GM21367 (cell line): Measurements from ENCODE around the gene CA9.

ENCODE experiments used
- ATAC-seq: cut with Tn5 transposase; IDR thresholded peaks from one replicate; pipeline ENCODE4 v1.9.1; 2021; ENCODE audit not compliant: unreplicated experiment

The CA9 gene

GRCh38 chr9:35690614-35691333 lies 17.0 kb downstream of the CA9 start:
- ATAC-seq, result no peak

DNA sequence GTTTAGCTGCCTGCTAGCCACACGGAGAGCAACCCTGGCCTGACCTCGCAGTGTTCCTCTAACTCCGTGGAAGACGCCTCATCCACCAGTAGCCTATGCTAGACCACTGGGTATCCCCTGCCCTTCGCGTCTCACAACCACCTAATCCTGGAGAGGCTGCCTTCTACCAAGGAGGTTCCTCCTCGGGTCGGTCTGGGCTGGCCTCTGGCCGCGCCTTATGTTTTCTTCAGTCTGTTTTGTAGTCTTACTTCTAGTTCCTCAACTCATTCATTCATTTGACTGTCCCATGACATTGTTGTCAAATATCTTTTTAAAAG lies 17.6 kb downstream of the CA9 start:
- ATAC-seq, result no peak

DNA sequence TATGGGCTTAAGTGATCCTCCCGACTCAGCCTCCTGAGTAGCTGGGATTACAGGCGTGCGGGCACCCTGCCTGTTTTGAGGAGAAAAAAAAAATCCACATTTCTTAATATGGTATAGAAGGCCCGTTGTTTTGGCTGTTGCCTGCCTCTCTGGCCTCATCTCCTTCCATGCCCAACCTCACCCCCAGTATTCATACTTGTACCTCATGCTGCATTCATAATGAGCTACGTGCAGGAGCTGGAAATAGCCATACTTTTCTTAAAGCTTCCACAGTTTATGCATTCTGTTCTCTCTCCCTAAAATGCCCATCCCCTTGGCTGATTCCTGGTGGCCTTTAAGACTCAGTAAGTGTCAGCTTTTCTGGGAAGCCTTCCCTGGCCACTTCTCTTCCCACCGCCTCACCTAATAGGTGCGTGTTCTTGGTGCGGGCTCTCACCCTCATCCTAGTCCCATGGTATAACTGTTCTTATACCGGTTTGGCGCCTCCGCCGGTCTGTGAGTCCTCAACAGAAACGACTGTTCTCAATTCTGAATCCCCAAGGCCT lies 18.1 kb downstream of the CA9 start:
- no peak for ATAC-seq

DNA sequence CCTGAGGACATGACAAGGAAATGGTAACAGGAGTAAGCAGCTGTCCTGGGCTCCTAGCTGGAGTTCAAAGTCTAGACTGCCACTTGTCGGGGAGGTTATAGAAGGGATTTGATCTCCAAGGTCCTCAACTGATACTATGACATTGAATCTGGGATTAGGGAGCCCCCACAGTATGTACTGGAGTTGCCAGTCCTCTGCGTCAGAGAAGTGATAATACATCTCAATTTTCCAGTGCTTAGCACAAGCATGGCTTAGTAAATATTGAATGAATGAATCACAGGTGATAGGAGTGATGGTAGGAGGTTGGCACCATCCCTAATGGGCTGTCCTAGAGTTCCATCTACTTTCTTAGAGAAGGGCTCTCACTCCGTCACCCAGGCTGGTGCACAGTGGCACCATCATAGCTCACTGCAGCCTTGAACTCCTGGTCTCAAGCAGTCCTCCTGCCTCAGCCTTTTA lies 22.2 kb downstream of the CA9 start:
- no peak for ATAC-seq

GRCh38 chr9:35696520-35697215 lies 22.9 kb downstream of the CA9 start:
- peak; percentile 60 for ATAC-seq

- no peak for ATAC-seq
Measured at GRCh38 chr9:35697486-35697885, 23.8 kb downstream of the CA9 start.

GRCh38 chr9:35698231-35698630 lies 24.5 kb downstream of the CA9 start:
- no peak for ATAC-seq

DNA sequence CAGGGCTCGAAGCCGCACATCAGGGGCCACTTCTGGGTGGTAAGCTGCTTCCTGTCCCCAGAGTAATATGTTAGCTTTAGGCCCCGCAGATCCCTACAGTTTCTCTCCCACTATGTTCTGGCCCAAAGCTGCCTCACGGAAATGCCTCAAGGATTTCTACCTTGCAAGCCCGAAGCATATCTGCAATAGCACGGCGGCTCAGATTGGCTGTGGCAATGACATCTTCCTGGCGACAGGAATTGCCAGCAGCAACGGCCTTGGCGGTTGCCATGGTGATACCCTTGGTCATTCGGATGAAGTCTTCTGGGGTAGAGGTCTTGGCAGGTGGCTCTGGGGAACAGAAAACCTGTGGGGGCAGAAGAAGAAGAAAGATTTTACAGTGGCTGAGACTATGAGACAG lies 26.3 kb downstream of the CA9 start:
- ATAC-seq, result no peak

DNA sequence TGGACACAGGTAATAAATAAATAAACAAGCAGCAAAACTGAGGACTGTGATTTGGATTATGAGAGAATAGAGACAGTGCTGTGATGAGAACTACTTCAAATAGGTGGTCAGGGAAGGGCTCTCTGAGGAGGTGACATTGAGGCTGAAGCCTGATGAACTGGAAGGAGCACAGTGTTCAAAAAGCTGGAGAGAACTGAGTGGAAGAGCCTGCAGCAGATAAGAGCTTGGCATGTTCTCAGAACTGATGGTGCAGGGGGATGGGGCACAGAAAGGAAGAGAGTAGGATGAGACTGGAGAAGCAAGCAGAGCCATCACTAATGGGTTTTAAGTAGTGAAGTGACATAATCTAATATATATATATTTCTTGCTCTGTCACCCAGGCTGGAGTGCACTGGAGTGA lies 27.2 kb downstream of the CA9 start:
- ATAC-seq, result no peak

- ATAC-seq, result no peak
Measured at GRCh38 chr9:35702696-35703095, 29.0 kb downstream of the CA9 start.

DNA sequence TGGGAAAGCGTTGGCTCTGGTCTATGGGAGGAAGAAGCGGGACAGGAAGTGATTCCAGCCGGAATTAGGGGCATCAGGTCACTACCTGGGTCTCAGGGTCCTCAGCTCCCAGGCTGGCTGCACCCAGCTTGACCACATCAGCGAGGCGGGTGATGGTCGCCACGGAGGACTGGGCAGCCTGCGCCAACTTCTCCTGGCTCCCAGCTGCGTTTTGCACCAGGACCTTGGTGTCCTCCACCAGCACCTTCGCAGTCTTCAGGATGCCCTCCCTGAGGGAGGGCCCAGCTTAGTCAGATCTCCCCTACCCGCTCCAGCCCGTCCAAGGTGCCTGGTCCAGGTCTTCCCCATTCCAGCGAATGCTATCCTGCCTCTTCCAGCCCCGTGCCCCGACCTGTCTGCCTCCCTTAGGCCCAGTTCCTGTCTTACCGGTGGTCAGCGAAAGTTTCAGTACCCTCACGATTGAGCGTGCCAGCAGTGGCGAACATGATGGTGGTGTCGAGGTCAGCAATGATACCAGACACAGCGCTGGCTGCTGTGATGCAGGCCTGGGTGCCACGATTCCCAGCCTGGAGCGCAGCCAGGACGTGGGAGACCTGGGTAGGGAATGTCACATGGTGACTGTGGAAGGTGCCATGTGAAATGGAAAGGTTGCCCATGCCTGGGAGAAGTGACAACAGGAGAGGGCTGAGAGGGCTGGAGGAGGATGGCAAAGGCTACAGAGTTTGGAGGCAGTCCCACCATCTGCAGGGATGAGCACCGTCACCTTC lies 30.4 kb downstream of the CA9 start:
- no peak for ATAC-seq

DNA sequence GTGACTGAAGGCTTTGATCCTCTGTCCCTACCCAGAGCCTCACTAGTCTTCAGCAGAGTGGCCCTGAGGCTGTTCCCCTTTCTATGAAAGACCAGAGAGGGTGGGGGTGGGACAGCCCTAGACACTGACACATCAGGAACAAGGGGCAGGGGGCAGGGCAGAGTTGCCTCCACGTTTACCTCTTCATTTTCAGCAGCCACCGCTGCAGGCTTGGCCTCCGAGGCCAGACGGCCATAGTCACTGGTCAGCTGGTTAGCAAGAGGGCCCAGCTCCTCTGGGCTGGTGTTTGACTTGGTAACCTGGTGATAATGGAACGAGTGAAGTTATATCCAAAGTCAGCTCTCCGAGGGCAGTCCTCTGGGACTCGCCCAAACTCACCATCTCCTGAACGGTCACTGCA lies 31.6 kb downstream of the CA9 start:
- no peak for ATAC-seq

DNA sequence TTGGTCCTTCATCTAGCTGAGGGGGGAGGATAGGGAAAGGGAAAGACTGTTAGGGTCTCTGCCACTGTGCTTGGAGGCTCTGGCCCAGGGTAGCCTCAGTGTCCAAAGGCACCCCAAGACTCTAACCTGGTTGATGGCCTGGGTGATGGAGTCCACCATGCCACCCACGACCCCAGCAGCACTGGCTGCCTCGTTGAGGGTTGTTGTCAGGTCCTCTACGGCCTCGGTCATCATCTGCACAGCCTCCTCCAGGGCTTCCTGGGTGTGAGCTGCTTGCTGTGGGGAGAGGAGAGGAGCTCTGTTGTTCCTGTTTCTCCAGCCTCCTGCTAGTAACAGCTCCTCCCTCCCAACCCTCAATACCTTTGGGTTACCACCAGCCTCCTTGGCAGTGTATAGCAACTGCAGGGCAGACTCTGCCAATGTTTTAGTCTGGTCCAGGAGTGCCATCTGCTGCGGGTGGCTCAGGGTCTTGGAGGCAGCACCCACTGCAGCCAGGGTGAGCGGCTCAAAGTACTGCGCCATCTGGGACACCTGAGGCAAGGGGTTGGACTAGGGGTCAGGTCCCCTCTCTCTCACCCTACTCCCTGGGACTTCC lies 32.2 kb downstream of the CA9 start:
- ATAC-seq, result no peak

DNA sequence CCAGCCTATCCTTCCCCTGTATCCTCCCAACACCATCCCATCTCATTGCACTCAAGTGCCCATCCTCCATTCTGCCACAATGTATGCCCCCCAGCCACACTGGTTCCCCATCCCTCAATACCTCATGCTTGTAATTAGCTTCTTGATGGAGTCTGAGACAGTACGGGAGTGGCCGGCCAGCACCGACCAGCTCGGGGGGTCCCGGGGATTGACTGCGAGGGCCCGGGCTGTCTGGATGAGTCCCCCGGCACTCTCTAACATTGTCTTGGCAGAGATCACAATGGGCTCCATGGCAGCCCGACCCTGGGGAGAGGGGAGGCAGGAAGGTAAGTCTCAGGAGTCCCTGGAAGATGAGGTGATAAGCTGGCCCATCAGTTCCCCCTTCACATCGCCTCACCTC lies 33.2 kb downstream of the CA9 start:
- ATAC-seq, result no peak

DNA sequence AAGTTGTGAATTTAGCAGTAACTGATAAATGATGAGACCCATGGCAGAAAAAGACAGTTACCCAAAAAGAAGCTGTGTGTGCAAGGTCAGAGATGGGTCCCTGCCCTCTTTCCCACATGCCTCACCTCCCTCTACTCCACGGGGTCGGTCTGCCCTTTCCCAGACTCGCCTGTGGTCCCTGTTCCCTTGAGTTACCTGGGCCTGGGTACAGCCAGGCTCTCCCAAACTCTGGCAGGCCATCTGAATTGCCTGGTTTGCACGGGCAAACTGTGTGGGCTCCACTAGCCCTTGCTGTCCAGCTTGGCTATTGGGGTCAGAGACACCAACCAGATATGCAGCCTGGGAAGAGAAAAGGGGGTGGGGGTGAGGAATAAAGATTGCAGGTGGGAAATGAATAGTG lies 34.4 kb downstream of the CA9 start:
- no peak for ATAC-seq

GRCh38 chr9:35710818-35711500 lies 37.2 kb downstream of the CA9 start:
- ATAC-seq, result no peak

DNA sequence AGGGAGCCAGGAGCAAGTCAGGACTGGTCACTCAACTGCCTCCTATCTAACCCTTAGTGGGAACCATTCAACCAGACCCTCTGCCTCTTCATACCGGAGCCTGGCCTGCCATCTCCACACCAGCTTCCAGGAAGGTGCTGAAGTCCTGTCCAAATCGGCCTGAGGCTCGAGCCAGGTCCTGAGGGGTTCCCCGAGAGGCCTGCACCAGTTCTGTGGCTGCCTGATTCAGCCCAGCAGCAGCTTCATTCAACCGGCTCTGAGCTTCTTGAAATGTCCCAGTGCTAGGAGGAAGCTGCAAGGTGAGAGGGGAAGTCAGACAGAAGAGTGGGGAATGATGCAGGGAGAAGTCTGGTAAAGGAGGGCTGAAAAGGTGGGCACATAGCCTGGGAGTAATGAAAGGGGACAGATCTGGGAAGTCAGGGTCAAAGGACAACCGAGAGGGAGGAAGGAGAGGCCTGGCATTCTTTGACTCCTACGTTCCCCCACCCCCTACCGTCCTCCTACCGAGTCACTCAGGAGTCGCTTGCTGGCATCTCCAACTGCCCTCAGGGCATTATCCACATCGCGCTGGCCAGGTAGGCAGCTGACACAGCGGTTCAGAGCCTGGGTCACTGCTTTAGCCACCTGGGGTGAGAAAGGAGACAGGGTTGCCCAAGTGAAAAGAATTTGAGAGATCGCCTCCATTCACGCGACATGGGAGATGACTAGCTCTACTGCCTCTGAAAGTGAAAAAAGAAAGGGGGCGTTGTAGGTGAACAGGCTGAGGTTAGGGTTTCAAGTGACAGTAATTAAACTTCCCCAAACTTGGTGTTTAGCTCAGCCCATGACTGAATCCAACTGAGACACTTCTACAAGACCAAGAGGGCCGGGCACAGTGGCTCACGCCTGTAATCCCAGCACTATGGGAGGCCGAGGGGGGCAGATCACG lies 38.0 kb downstream of the CA9 start:
- no peak for ATAC-seq

DNA sequence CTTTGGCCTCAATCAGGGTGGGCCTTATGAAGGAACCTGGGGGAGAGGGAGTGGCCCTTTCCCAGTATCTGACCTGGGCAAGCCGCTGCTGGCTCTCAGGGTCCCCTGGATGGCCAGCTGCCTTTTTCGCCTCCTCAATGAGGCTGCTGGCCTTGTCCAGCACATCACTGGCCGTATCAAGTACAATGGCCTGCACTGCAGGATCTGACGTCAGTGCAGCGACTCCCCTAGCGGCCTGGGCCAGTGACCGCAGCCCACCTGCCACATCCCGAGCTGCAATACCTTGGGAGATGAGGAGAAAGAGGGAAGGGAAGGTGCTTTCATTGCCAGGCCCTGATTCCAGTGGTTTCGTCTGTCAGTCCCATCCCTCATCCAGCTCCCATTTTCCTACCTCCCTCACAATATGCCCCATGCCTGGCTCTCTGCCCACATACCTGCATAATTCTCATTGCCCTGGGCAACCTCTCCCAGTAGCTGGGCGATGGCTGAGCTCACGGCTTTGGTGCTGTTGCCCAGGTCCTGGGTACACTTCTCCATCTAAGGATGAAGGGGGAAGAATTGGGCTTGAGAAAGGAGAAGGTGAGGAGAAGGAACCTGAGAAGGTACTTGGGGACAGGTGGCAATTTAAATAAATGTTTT lies 39.2 kb downstream of the CA9 start:
- ATAC-seq, result no peak

GRCh38 chr9:35713578-35713977 lies 39.9 kb downstream of the CA9 start:
- no peak for ATAC-seq
